GM21360 (cell line): ENCODE measurements around the gene ANTXR1.
"Not testable (repeated sequence)": the region's sequence is repeated elsewhere in the genome, so short reads cannot be mapped to it uniquely, and the experiment has no call there.

Experiments
- ATAC-seq: cut with Tn5 transposase; IDR thresholded peaks from one replicate; pipeline ENCODE4 v1.9.1; 2021; ENCODE audit warnings: mild to moderate bottlenecking, moderate library complexity; ENCODE audit not compliant: unreplicated experiment

ANTXR1 gene

GRCh38 chr2:69159986-69160385 is 147.0 kb downstream of the ANTXR1 start:
- no peak for ATAC-seq

- ATAC-seq: no peak
These were observed 149.1 kb downstream of the ANTXR1 start for GRCh38 chr2:69162057-69162456.

DNA sequence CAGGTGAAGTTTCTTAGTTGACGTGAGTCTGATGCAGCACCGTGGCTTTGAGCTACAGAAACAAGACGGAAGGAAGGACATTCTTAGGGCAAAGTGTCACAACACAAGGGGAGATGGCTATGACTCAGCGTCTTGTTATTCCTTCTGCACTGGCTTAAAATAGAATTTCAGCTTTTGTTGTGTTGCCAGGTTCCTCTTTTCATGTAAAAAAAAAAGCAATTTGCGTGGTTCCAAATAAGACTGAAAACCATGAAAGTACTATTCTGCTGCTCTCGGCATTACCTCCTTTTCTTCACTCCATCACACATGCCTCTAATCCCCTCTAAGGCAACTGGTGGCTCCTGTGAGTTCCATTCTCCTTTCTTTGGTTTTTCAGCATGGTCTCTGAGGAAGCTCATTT is 150.1 kb downstream of the ANTXR1 start:
- no peak for ATAC-seq

- no peak for ATAC-seq
These were observed 150.6 kb downstream of the ANTXR1 start for GRCh38 chr2:69163556-69163955.

DNA sequence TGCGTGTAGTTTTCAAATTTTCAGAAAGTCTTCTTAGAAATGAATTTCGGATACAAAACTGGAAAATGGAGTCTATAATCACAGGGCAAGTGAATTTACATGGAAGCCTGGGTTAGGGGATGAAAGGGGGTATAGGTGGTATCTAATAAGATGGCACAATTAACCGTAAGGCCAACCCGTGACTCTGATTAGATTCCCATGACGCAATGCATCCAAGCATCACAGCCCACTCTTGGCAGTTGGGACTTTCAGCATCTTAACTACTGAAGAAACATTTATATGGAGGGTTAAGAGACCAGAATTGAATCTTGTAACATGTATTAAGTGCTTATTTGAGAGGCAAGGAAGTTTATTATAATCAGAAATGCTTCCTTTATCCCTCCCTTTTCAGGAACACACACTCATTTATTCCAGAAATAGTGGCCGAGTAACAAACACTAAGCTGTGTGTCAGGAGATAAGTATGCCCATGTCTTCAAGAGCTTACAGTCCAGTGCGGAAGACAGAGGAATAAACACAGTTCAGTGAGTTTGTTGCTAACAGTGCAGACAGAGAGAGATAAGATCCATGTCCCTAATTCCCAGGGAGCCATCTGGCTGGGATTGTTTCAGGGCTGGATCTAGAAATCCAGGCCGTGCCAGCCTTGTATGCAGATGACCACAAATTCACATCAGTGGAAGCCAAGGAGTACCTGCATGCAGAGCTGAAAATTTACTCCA is 151.2 kb downstream of the ANTXR1 start:
- ATAC-seq: no peak

DNA sequence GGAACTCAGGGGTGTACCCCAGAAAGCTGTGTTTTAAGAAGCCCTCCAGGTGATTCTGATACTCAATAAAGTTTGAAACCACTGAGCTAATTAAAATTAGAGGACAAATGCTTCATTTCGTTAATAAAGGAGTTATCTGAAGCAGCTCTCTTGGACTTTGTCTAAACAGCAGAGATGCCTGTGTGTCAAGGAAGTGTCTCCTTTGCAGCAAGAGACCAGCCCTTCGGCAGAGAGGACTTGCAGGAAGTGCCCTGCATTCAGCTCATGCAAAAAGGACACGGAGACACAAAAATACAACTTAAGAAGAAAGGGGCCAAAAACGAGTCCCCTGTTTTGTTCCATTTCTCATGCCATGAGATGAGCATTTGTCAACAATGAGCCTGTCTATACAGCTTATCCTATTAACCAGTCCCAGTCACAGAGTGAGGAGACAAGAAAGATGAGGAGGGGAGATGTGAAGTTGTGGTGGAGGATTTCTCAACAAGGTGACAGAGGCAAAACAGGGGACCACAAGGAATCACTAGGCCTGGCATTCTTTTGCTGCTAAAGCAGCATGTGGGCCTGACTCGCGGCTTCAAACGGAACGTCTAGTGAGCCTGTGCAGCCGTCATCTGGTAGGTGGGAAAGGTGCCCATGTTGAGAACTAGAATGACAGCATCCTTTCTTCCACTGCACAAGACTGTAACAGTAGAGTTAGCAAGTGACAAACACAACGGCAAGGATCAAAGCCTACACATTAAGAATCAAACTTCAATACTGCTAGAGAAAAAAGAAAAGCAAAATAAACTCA is 152.3 kb downstream of the ANTXR1 start:
- no peak for ATAC-seq

DNA sequence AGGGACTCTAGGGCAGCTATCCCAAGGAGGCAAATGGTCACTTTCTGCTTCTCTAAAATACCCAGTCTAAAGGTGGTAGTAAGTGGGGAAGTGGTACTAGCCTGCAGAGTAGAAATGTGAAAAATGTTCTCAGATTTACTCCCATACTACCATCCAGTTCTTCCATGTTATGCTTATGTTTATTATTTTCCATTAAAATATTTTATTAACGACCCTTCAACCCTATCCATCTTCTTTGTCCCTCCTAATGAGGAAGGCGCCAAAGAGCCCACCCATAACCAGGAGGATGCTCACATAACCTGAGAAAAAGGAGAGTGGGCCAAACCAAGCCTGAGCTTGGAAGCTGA is 153.5 kb downstream of the ANTXR1 start:
- no peak for ATAC-seq

- ATAC-seq: no peak
These were observed 154.0 kb downstream of the ANTXR1 start for GRCh38 chr2:69166812-69167468.

DNA sequence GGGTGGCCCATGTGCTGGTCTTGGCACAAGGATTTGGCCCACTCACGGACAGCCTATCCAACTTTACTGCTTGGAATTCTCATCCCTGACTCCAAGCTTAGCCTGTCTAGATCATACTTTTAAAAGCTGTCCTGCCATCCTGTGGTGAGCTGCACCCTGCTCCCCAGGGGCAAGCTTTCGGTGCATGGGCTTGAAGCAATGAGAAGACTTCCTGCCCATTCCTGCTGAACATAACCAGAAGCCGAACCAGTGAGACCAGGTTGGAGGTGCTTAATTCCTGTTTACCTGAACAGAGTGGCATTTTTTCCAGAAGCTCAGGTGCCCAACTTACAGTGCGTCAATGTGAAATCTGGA is 154.5 kb downstream of the ANTXR1 start:
- ATAC-seq: no peak

- ATAC-seq: no peak
These were observed 155.3 kb downstream of the ANTXR1 start for GRCh38 chr2:69168144-69168813.

GRCh38 chr2:69168950-69169654 is 156.1 kb downstream of the ANTXR1 start:
- no peak for ATAC-seq

DNA sequence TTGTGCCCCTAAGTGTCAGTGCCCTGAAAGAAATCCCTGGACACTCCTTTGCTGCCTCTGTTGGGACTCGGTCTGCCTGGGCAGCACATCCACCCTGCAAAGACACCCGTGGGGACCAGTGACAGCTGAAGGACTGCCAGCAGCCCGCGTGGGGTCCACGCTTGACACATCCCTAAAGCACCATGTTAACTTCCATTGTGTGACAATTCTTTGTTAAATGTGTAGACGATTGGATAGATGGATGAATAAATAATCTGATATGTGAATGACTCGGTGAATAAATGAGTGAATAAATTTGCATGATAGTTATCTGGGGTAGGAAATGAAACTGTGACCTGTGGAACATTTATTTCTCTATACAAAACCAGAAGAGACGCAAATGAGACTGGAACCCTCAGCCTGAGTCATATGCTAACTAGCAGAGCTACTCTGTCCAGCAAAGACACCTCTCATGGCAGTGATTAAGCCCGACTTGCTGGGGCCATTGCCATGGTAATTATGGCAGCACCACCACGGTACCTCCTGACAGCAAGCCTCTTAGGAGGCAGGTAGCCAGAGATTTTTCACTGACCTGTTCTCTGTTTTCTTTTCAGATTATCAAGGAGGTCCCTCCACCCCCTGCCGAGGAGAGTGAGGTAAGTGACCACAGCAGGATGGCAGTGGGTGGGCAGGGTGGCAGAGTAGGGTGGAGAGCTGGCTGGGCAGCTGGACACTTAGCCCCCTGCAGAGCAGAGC is 156.8 kb downstream of the ANTXR1 start:
- ATAC-seq: no peak

DNA sequence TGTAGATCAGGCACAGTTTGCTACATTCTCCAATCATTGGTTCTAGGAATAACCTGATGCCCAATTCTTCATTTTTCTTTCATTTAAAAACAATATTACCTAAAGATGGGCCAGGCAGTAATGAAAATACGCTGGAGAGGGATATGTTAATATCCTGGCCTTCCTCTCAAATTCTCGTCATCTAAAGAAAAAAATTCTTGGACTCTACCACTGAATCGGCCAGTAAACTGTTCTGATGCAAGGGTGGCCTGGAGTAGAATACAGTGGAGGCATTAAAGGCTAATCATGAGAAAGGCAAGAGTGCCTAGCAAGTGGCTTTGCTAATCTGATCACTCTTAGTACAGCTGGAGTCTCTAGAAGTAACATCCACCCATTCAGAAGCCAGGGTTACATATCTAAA is 157.7 kb downstream of the ANTXR1 start:
- ATAC-seq: no peak

DNA sequence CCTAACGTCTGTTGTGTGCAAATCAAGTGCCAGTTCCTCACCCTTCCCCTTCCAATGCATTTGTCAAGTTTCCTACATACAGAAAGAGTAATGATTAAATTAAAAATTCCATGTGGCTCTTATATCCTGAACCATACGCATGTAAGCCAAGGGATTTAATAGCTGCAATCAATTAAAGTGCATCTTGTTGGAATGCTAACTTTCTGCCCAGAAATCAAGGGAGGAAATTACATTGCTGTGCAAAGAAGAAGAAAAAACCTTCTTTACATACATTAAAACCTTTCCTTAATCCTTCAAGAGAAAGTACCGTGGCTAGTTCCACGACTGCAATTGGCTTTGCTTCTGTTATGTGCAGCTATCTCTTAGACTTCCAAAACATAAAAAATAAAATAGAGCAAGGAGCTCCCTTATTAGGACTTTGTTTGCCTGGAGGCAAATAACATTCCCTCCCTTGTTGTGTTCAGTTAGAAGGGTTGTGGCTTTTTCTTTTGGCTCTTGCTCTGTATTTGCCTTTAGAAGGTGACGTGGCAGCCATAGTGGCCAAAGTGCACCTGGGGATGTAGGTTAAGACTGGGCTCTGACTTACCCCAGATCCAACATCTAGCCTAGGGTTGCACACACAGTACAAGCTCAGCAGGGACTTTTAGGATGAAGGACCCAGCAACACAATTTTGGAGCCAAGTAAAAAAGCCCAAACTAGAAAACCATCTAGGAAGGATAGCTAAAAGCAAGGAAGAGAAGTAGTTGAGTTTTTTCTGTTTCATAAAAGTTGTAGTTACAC is 158.3 kb downstream of the ANTXR1 start:
- no peak for ATAC-seq

GRCh38 chr2:69171897-69172525 is 159.0 kb downstream of the ANTXR1 start:
- ATAC-seq: no peak

DNA sequence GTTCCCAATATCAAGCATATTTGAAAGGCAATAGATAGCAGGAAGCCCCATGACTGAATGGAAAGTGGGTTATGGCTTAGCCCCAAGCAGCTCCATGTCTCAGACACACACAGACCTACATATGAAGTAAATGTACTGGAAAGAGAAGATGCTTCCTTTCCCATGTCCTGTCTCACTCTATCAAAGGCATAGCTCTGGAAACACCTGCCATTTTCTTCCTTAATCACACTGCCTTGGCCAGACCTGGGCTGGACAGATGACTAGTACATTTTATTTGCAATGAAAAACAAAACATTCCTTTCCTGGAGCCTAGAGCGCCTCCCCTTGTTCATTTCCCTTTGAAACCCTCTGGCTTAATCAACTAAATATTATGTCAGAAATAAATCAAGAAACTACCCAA is 160.7 kb downstream of the ANTXR1 start:
- ATAC-seq: no peak

GRCh38 chr2:69174211-69174610 is 161.2 kb downstream of the ANTXR1 start:
- ATAC-seq: not testable (repeated sequence)

DNA sequence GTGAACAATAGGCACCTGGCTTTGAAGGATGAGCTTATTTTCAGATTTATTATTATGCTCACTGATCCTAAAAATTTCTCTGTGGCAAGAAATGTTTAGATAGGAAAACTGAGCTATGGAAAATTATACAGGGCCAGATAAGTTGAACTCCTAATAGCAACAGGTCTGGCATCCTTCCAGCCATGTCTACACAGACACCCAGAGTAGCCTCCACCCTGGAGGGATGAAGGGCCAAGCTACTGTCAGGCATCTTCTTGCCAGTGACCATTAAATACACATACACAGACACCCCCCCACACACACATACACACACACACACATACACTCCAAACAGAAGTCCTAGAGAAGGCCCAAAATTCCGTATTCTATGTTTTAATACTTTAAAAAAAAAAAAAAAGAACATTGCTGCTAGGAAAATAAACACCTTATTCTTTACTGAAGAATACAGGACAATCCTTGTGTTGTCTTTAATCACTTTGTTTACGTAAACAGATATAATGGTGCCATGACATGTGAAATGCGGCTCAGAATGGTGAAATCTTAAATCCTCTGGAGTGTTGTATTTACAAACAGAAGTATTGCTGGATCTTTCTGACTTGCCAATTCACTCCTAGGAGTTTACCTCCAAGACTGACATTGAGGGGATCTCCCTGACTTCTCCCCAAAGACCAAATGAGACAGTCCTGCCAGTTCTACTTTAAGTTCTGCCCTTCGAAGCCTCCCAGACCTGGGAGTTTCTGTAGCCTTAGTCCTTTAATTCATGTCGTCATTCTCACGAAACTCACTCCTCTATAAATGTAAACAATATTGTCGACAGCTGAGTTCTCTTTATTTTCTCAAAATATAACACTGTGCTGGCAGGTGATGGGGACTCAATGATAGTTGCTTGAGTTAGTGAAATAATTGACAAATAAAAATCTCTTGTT is 163.1 kb downstream of the ANTXR1 start:
- no peak for ATAC-seq
